GM18511 (cell line): Measurements from ENCODE around the gene CARNS1.

Experiments
- ATAC-seq: cut with Tn5 transposase; IDR thresholded peaks from one replicate; pipeline ENCODE4 v1.9.1; 2021; ENCODE audit warnings: mild to moderate bottlenecking, moderate library complexity; ENCODE audit not compliant: unreplicated experiment

The CARNS1 gene

GRCh38 chr11:67440229-67441097, 25.0 kb downstream of the CARNS1 start:
- no peak for ATAC-seq

- no peak for ATAC-seq
Measured at GRCh38 chr11:67441098-67441563, 25.7 kb downstream of the CARNS1 start.

- ATAC-seq: no peak
Measured at GRCh38 chr11:67441731-67442351, 26.4 kb downstream of the CARNS1 start.

- ATAC-seq: no peak
Measured at GRCh38 chr11:67442504-67443404, 27.3 kb downstream of the CARNS1 start.

GRCh38 chr11:67445515-67445914, 30.0 kb downstream of the CARNS1 start:
- no peak for ATAC-seq

GRCh38 chr11:67448220-67448609, 32.7 kb downstream of the CARNS1 start:
- no peak for ATAC-seq

- ATAC-seq: no peak
Measured at GRCh38 chr11:67449116-67449844, 33.8 kb downstream of the CARNS1 start.

GRCh38 chr11:67450796-67451657, 35.5 kb downstream of the CARNS1 start:
- no peak for ATAC-seq

GRCh38 chr11:67451658-67451976, 36.1 kb downstream of the CARNS1 start:
- ATAC-seq: no peak

GRCh38 chr11:67452141-67452952, 36.9 kb downstream of the CARNS1 start, which contains the start of gene GPR152:
GPR152 (minus strand) TSS chr11:67452729; CDS start chr11:67452724, 5 bp downstream.
- ATAC-seq: no peak

GRCh38 chr11:67453816-67454732, 38.6 kb downstream of the CARNS1 start:
- no peak for ATAC-seq

GRCh38 chr11:67455054-67455453, 39.6 kb downstream of the CARNS1 start, which contains the start of gene CABP4:
CABP4 (plus strand) TSS chr11:67455354; CDS start chr11:67455424, 70 bp downstream.
- no peak for ATAC-seq

GRCh38 chr11:67456068-67456705, 40.7 kb downstream of the CARNS1 start:
- no peak for ATAC-seq

GRCh38 chr11:67457453-67457852, 42.0 kb downstream of the CARNS1 start:
- ATAC-seq: no peak

- ATAC-seq: no peak
Measured at GRCh38 chr11:67458266-67458665, 42.8 kb downstream of the CARNS1 start.

DNA sequence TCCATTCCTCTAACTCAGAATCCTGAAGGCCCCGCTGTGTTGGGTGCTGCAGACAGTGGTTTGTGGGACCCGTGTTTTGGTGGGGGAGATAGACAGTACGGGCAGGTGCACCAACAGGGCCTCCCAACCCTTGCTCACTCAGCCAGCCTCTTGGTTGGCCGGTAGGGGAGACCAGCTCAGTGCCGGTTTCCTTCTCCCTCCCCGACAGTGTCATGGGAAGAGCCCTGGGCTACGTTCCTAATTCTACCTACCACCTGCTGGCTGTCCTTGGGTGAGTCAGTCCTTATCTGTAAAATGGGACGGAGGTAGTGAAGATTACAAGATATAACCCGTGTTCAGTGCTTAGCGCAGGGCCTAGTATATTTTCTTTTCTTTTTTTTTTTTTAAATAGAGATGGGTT, 47.7 kb downstream of the CARNS1 start:
- no peak for ATAC-seq
